ENCODE data around the gene SLC12A8.
A peak's percentile ranks its signal among the peaks of the same experiment; 100 is the strongest.

Gene SLC12A8

GRCh38 chr3:125055331-125055912, 157.1 kb downstream of the SLC12A8 start:
- no peak for DNase-seq (ENCODE audit: low read depth, low spot score)

GRCh38 chr3:125054449-125055329, 157.9 kb downstream of the SLC12A8 start:
- DNase-seq (ENCODE audit: low read depth, low spot score), result no peak

- no peak for DNase-seq (ENCODE audit: low read depth, low spot score)
Measured at GRCh38 chr3:125054062-125054448, 158.5 kb downstream of the SLC12A8 start.

GRCh38 chr3:125053304-125053699, 159.2 kb downstream of the SLC12A8 start:
- DNase-seq (ENCODE audit: low read depth, low spot score), result no peak

- DNase-seq (ENCODE audit: low read depth, low spot score), result no peak
Measured at GRCh38 chr3:125052624-125053303, 159.8 kb downstream of the SLC12A8 start.

- peak; percentile 33 for DNase-seq (ENCODE audit: low read depth, low spot score)
Measured at GRCh38 chr3:125051715-125052581, 160.6 kb downstream of the SLC12A8 start.

- DNase-seq (ENCODE audit: low read depth, low spot score), result no peak
Measured at GRCh38 chr3:125051205-125051604, 161.3 kb downstream of the SLC12A8 start.

- DNase-seq (ENCODE audit: low read depth, low spot score), result no peak
Measured at GRCh38 chr3:125050488-125051090, 162.0 kb downstream of the SLC12A8 start.

- no peak for DNase-seq (ENCODE audit: low read depth, low spot score)
Measured at GRCh38 chr3:125048282-125048681, 164.3 kb downstream of the SLC12A8 start.

- no peak for DNase-seq (ENCODE audit: low read depth, low spot score)
Measured at GRCh38 chr3:125045965-125046364, 166.6 kb downstream of the SLC12A8 start.

- no peak for DNase-seq (ENCODE audit: low read depth, low spot score)
Measured at GRCh38 chr3:125045194-125045593, 167.4 kb downstream of the SLC12A8 start.

- no peak for DNase-seq (ENCODE audit: low read depth, low spot score)
Measured at GRCh38 chr3:125043599-125044151, 168.9 kb downstream of the SLC12A8 start.

GRCh38 chr3:125042725-125043406, 169.7 kb downstream of the SLC12A8 start:
- no peak for DNase-seq (ENCODE audit: low read depth, low spot score)

- DNase-seq (ENCODE audit: low read depth, low spot score), result no peak
Measured at GRCh38 chr3:125039131-125040100, 173.1 kb downstream of the SLC12A8 start.

GRCh38 chr3:125037498-125038150, 174.9 kb downstream of the SLC12A8 start:
- DNase-seq (ENCODE audit: low read depth, low spot score), result no peak

- DNase-seq (ENCODE audit: low read depth, low spot score), result no peak
Measured at GRCh38 chr3:125035217-125035616, 177.3 kb downstream of the SLC12A8 start.

- no peak for DNase-seq (ENCODE audit: low read depth, low spot score)
Measured at GRCh38 chr3:125033616-125034015, 178.9 kb downstream of the SLC12A8 start.

- DNase-seq (ENCODE audit: low read depth, low spot score), result no peak
Measured at GRCh38 chr3:125033135-125033534, 179.4 kb downstream of the SLC12A8 start.

- no peak for DNase-seq (ENCODE audit: low read depth, low spot score)
Measured at GRCh38 chr3:125032683-125033082, 179.9 kb downstream of the SLC12A8 start.
